DMS 273 (cell line): ENCODE measurements around the gene CLK3.
"Not testable (repeated sequence)": the region's sequence is repeated elsewhere in the genome, so short reads cannot be mapped to it uniquely, and the experiment has no call there.

Experiments
- DNase-seq: peaks from one replicate; lab custom pipeline; 2025; ENCODE audit not compliant: unreplicated experiment; lab: John Stamatoyannopoulos, UW

Gene CLK3

GRCh38 chr15:74615508-74616365, at the start of gene CLK3:
CLK3 (plus strand) TSS chr15:74615836; CDS start chr15:74619197, 3,361 bp downstream.
- DNase-seq = peak; percentile 97

- DNase-seq = no peak
These were observed 47.0 kb upstream of the CLK3 start for GRCh38 chr15:74568594-74568993.

GRCh38 chr15:74569731-74570070, 45.9 kb upstream of the CLK3 start:
- DNase-seq = no peak

- DNase-seq = no peak
These were observed 44.4 kb upstream of the CLK3 start for GRCh38 chr15:74571191-74571590.

- no peak for DNase-seq
These were observed 41.6 kb upstream of the CLK3 start for GRCh38 chr15:74573987-74574386.

GRCh38 chr15:74578496-74578994, 37.1 kb upstream of the CLK3 start:
- DNase-seq = no peak

- DNase-seq = no peak
These were observed 36.6 kb upstream of the CLK3 start for GRCh38 chr15:74579001-74579400.

GRCh38 chr15:74580538-74581350, 34.9 kb upstream of the CLK3 start:
- peak; percentile 82 for DNase-seq

GRCh38 chr15:74584204-74584603, 31.4 kb upstream of the CLK3 start:
- DNase-seq = no peak

GRCh38 chr15:74584779-74585178, 30.9 kb upstream of the CLK3 start:
- DNase-seq = no peak

GRCh38 chr15:74585191-74585590, 30.4 kb upstream of the CLK3 start:
- DNase-seq = no peak

- DNase-seq = no peak
These were observed 29.8 kb upstream of the CLK3 start for GRCh38 chr15:74585857-74586256.

GRCh38 chr15:74589826-74590225, 25.8 kb upstream of the CLK3 start:
- DNase-seq = no peak

GRCh38 chr15:74592222-74592621, 23.4 kb upstream of the CLK3 start:
- DNase-seq = no peak

GRCh38 chr15:74593122-74593521, 22.5 kb upstream of the CLK3 start:
- DNase-seq = no peak

- no peak for DNase-seq
These were observed 21.2 kb upstream of the CLK3 start for GRCh38 chr15:74594455-74594854.

- no peak for DNase-seq
These were observed 20.4 kb upstream of the CLK3 start for GRCh38 chr15:74595271-74595670.

GRCh38 chr15:74596736-74597135, 18.9 kb upstream of the CLK3 start:
- DNase-seq = not testable (repeated sequence)

GRCh38 chr15:74597146-74597705, 18.4 kb upstream of the CLK3 start:
- DNase-seq = not testable (repeated sequence)

- DNase-seq = peak; percentile 66
These were observed 17.4 kb upstream of the CLK3 start for GRCh38 chr15:74598126-74598842.

GRCh38 chr15:74599156-74599555, 16.5 kb upstream of the CLK3 start:
- no peak for DNase-seq
